ENCODE results near the gene AFF2.

Gene AFF2

GRCh38 chrX:148672517-148672916 is 172.1 kb downstream of the AFF2 start:
- no peak for TF ChIP-seq CTCF (IDR thresholded peaks at IDR 0.05; ENCODE audit: low read depth, low read length)
- no peak overlapping the region for H3K4me3 ChIP-seq (ENCODE audit: low read depth, low read length)

- no peak for TF ChIP-seq CTCF (IDR thresholded peaks at IDR 0.05; ENCODE audit: low read depth, low read length)
- H3K4me3 ChIP-seq (ENCODE audit: low read depth, low read length): no peak overlapping the region
Measured at GRCh38 chrX:148681605-148682004, 181.2 kb downstream of the AFF2 start.

GRCh38 chrX:148682206-148682605 is 181.8 kb downstream of the AFF2 start:
- no peak for TF ChIP-seq CTCF (IDR thresholded peaks at IDR 0.05; ENCODE audit: low read depth, low read length)
- no peak overlapping the region for H3K4me3 ChIP-seq (ENCODE audit: low read depth, low read length)

- TF ChIP-seq CTCF (IDR thresholded peaks at IDR 0.05; ENCODE audit: low read depth, low read length): no peak
- H3K4me3 ChIP-seq (ENCODE audit: low read depth, low read length): no peak overlapping the region
Measured at GRCh38 chrX:148691456-148691855, 191.0 kb downstream of the AFF2 start.

- TF ChIP-seq CTCF (IDR thresholded peaks at IDR 0.05; ENCODE audit: low read depth, low read length): no peak
Measured at GRCh38 chrX:148695255-148695654, 194.8 kb downstream of the AFF2 start.

GRCh38 chrX:148698221-148698620 is 197.8 kb downstream of the AFF2 start:
- TF ChIP-seq CTCF (IDR thresholded peaks at IDR 0.05; ENCODE audit: low read depth, low read length): no peak
- no peak overlapping the region for H3K4me3 ChIP-seq (ENCODE audit: low read depth, low read length)

More at GRCh38 chrX:148695255-148695654, 194.8 kb downstream of the AFF2 start:
- H3K4me3 ChIP-seq (ENCODE audit: low read depth, low read length): no peak overlapping the region

- H3K4me3 ChIP-seq (ENCODE audit: low read depth, low read length): no peak overlapping the region
- no peak for TF ChIP-seq CTCF (IDR thresholded peaks at IDR 0.05; ENCODE audit: low read depth, low read length)
Measured at GRCh38 chrX:148700021-148700420, 199.6 kb downstream of the AFF2 start.
